GM21381 (cell line): ENCODE results near the gene CADM1.

Experiments
- ATAC-seq: cut with Tn5 transposase; IDR thresholded peaks from one replicate; pipeline ENCODE4 v1.9.1; 2021; ENCODE audit warnings: mild to moderate bottlenecking, moderate library complexity; ENCODE audit not compliant: unreplicated experiment

The CADM1 gene

GRCh38 chr11:115452241-115452640 is 52.0 kb downstream of the CADM1 start:
- ATAC-seq = no peak

- ATAC-seq = no peak
Measured at GRCh38 chr11:115450519-115450918, 53.7 kb downstream of the CADM1 start.

- ATAC-seq = no peak
Measured at GRCh38 chr11:115447273-115447864, 56.8 kb downstream of the CADM1 start.

- ATAC-seq = no peak
Measured at GRCh38 chr11:115446214-115446613, 58.0 kb downstream of the CADM1 start.

- ATAC-seq = no peak
Measured at GRCh38 chr11:115444542-115444941, 59.7 kb downstream of the CADM1 start.

- no peak for ATAC-seq
Measured at GRCh38 chr11:115439969-115440540, 64.2 kb downstream of the CADM1 start.

GRCh38 chr11:115439385-115439784 is 64.8 kb downstream of the CADM1 start:
- ATAC-seq = no peak

GRCh38 chr11:115437902-115438575 is 66.2 kb downstream of the CADM1 start:
- no peak for ATAC-seq

- ATAC-seq = no peak
Measured at GRCh38 chr11:115430345-115430744, 73.9 kb downstream of the CADM1 start.

- no peak for ATAC-seq
Measured at GRCh38 chr11:115428306-115428705, 75.9 kb downstream of the CADM1 start.

GRCh38 chr11:115425816-115426215 is 78.4 kb downstream of the CADM1 start:
- ATAC-seq = no peak

GRCh38 chr11:115425250-115425649 is 79.0 kb downstream of the CADM1 start:
- ATAC-seq = no peak

GRCh38 chr11:115423728-115424459 is 80.3 kb downstream of the CADM1 start:
- no peak for ATAC-seq

GRCh38 chr11:115421992-115422689 is 82.1 kb downstream of the CADM1 start:
- no peak for ATAC-seq

- ATAC-seq = no peak
Measured at GRCh38 chr11:115421352-115421991, 82.7 kb downstream of the CADM1 start.

- no peak for ATAC-seq
Measured at GRCh38 chr11:115420505-115420904, 83.7 kb downstream of the CADM1 start.

GRCh38 chr11:115418626-115419025 is 85.6 kb downstream of the CADM1 start:
- ATAC-seq = no peak

- no peak for ATAC-seq
Measured at GRCh38 chr11:115418081-115418480, 86.1 kb downstream of the CADM1 start.

- no peak for ATAC-seq
Measured at GRCh38 chr11:115411120-115411519, 93.1 kb downstream of the CADM1 start.

- no peak for ATAC-seq
Measured at GRCh38 chr11:115409691-115410220, 94.5 kb downstream of the CADM1 start.
